GM12878 (cell line): ENCODE measurements around the gene ZMYND10.
A peak's percentile ranks its signal among the peaks of the same experiment; 100 is the strongest.

Experiments
- POLR2A ChIP-seq: IDR thresholded peaks from 2 replicates; pipeline ENCODE4 v1.6.1; 2011; ENCODE audit warnings: low read depth, mild to moderate bottlenecking, low read length
- TF ChIP-seq, protein P1 (sequence below), 3 experiments: IDR thresholded peaks in 2 of 3; conservative IDR thresholded peaks in 1 of 3; 2 replicates each; pipeline ENCODE4 v1.5.1; 2011; ENCODE audit warnings: low read depth in 3 of 3, low read length in 3 of 3, mild to moderate bottlenecking in 3 of 3, control low read depth in 2 of 3, moderate library complexity in 2 of 3, inconsistent platforms in 1 of 3, mixed read lengths in 1 of 3; ENCODE audit not compliant: control insufficient read depth in 2 of 3, insufficient read depth in 1 of 3; ENCODE audit errors: extremely low read depth in 1 of 3

DNA sequence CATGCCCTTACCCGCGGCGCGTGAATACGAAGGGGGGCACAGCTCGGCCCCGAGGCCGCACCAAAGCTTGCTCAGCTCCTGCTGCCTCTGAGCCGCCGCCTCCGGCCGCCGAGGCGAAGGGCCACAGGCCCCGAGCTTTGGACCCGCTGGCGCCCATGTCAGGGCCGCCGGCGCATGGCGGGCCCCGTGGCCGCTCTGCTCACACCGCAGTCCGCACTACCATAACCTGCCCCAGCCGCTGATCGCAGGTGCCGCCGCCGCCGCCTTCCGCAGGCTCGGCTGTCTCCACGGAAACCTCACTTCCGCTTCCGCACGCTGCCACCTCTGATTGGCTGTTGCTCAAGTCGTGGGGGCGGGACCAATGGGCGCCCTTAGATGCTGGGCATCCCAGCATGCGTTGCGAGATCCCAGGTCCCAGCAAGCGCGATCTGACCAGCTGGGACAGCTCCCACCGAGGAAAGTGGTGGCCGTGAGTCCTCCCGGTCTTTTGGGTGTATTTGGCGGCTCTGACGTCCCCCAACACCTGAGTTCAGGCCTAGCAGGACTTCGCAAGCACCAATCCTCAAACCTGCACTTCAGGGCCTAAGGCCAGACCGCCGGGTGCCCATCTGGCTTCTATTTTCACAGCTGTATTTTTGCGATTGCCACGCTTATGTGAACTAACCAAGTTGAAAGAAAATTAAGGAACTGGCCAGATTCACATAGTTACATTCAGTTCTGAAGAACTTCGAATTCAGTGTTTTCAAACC, 17.4 kb downstream of the ZMYND10 start, which contains the start of gene TUSC2:
- TF ChIP-seq, protein P1, sequence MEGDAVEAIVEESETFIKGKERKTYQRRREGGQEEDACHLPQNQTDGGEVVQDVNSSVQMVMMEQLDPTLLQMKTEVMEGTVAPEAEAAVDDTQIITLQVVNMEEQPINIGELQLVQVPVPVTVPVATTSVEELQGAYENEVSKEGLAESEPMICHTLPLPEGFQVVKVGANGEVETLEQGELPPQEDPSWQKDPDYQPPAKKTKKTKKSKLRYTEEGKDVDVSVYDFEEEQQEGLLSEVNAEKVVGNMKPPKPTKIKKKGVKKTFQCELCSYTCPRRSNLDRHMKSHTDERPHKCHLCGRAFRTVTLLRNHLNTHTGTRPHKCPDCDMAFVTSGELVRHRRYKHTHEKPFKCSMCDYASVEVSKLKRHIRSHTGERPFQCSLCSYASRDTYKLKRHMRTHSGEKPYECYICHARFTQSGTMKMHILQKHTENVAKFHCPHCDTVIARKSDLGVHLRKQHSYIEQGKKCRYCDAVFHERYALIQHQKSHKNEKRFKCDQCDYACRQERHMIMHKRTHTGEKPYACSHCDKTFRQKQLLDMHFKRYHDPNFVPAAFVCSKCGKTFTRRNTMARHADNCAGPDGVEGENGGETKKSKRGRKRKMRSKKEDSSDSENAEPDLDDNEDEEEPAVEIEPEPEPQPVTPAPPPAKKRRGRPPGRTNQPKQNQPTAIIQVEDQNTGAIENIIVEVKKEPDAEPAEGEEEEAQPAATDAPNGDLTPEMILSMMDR (IDR thresholded peaks at IDR 0.05 in 2 of 3, conservative IDR thresholded peaks at IDR 0.05 in 1 of 3; ENCODE audit: control insufficient read depth in 2 of 3, extremely low read depth in 1 of 3, insufficient read depth in 1 of 3, low read depth in 3 of 3, low read length in 3 of 3) = no peak
- TF ChIP-seq POLR2A = peak; percentile 92
